ENCODE measurements around the gene RANBP3.

RANBP3 gene

DNA sequence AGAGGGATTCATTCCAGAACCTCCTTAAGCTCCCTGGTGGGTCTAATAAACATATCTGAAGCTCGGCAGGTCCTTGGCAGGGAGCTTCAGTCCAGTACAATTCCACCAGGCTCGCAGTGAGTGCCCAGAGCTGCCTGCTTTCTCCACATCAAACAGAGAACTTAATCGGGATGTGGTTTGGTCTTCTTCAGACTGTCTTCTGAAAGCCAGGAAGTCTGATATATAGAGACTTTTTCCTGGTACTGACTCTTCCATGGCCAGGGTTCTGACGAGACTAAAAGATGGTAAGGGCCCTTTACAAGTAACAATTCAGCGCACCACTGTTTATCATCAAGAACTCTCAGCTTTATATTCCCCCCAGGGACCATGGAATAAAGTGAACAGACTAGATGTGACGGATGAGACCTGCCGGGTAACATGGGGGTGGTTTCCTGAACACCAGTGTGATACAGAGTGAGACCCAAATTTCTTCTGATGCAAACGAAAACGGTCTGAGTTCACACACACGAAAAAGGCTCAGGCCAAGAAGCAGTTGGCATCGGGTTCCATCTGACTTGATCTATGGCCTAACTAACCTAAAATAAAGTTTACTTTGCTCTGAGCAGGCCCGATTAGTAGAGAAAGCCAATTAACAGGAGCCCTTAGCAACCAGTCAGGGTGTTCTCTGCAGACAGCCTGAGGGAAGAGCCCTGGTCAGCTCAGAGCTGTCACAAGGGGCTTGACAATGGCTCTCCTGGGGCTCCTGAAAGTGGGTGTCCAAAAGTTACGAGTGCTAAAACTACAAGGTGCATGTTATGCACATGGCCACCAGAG is 29.0 kb downstream of the RANBP3 start:
- DNase-seq, result no peak

DNA sequence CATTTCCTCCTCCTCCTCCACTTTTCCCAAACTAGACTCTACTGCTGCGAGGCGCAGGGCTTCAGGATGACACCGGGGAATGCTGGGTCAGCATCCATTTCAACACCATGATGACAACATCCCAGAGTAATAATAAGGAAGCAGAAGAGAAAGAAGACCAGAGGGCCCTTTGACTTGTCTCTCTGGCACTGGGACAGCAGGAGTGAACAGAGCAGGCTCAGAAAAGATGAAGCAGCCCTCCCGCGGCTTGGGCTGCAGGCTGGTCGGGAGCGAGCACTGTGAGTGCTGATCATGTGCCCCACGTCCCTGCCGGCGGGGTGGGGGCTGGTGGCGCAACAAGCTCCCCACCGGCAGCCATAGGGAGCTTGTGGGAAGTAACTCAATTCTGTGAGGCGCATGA is 30.5 kb downstream of the RANBP3 start:
- no peak for DNase-seq

GRCh38 chr19:5943623-5944022 is 34.3 kb downstream of the RANBP3 start:
- no peak for DNase-seq

GRCh38 chr19:5943045-5943444 is 34.9 kb downstream of the RANBP3 start:
- DNase-seq, result no peak

GRCh38 chr19:5941673-5942072 is 36.3 kb downstream of the RANBP3 start:
- no peak for DNase-seq

GRCh38 chr19:5940260-5941208 is 37.4 kb downstream of the RANBP3 start:
- DNase-seq, result no peak

DNA sequence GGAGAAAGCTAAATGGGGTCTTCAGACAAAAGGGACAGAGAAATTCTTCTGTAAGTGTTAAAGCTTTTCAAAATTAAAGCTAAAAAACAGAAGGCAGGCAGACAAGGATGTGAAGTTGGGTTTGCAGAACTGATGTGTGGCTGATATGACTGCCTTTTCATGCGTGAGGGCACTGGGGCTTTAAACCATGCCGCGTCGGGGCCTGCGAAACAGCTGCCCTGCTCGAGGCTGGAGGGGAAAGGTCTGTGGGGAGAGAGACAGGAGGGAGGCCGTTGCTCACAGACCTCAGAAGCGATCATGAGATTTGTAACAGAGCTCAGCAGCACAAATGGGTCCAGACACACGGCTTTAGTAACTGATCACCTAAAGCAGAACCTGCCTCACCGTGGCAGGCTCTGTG is 40.4 kb downstream of the RANBP3 start:
- no peak for DNase-seq

- no peak for DNase-seq
Observed at GRCh38 chr19:5936292-5936592, 41.7 kb downstream of the RANBP3 start.

- no peak for DNase-seq
Observed at GRCh38 chr19:5935473-5936291, 42.3 kb downstream of the RANBP3 start.

DNA sequence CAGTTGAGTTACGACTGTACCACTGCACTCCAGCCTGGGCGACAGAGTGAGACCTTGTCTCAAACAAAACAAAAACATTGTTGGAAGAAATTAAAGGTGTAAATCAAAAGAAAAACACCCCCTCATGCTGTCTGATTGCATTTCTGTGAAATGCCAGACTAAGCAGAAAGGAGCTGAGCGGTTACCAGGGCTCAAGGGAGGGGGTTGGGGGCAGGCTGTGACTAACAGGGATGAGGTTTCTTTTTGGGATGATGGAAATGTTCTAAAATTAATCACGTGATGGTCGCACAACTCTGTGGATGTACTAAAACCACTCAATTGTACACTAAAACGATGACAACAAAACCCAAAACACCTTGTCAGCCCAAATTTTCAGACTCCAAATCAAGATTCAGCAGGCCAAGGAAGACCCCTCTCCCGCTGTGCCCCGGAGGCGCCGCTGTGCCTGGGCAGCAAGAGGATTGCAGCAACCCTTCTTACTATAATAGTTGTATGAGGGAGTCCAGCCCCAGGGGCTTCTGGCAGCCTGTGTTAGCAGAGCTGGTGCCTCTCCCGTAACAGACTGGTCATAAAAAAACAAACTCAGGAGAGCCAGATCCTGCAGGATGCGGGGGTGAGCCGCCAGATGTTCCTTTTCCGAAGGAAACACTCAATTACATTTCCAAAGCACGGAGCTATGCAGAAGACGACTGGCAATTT is 43.0 kb downstream of the RANBP3 start:
- DNase-seq, result no peak

DNA sequence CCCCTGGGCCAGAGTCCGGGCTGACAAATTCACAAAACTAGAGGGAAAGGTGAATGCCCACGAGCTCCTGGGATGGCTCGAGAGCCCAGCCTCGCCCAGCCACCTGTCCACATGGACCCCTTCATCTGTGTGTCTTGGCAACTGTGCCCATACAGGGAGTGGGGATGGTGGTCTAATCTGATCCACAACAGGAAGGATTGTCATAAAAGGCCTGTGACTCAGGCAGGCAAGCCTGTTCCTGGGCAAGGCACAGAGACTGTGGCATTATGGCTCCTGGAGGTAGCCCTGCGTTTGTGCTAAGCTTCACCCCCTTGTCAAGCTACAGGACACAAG is 43.9 kb downstream of the RANBP3 start:
- no peak for DNase-seq

DNA sequence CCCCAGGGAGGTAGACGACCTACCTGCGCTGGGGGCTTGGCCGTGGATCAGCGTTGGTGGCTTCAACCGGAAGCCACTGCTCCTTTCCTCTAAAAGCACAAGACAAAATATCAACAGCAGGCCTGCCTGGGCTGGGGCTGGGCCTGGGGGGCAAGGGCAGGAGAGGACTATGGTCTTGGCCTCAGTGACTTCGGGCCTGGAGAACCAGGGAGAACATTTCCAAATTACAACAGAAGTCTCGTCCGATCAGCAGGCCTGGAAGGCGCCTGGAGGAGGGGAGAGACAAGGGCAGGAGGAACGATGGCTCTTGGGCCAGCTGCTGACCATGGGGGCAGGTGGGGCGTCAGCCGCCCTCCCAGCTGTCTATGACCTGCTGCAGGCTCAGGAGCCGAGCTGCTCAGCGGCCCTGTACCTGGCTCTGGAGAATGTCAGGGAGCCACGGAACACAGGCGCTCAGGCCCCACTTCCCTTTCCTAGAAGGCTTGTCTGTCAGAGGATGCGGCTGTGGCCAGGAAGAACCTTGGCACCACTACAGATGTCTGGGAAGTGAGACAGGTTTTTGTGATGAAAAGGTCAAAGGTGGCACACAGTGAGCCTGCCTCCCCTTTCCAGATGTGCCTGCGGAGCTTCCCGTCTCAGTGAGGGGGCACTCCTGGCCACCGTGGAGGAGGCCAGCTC is 44.4 kb downstream of the RANBP3 start:
- no peak for DNase-seq

DNA sequence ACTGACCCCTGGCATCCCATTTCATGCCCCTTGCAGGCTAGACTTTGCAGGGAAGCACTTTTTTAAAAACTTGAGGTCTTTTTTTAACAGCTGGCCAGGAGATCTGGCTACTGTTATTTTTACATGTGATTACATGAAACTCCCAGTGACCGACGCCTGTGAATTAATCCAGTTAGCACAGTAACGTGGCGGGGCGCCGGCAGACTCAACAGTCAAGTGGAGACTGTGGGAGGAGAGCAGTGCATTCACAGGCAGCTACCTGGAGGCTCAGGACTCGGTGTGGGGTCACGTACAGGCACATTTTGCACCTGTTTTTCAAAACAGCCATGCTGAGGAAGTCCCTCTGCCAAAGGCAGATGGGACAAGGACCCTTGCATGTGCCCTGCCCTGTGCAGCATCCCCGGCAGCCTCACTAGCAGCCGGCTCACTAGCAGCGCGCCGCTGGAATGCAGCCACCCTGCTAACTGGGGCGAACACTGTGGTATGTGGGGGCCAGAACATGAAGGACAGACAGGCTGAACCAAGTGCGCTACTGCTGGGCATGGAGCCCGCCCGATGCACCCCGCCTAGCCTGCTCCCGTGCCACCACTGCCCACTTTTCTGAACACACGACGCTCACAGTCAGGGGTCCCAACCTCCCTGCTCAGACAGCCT is 45.2 kb downstream of the RANBP3 start:
- DNase-seq, result no peak

- no peak for DNase-seq
Observed at GRCh38 chr19:5932146-5932545, 45.8 kb downstream of the RANBP3 start.

GRCh38 chr19:5931251-5931650 is 46.7 kb downstream of the RANBP3 start:
- DNase-seq, result no peak

- no peak for DNase-seq
Observed at GRCh38 chr19:5929625-5930024, 48.3 kb downstream of the RANBP3 start.

DNA sequence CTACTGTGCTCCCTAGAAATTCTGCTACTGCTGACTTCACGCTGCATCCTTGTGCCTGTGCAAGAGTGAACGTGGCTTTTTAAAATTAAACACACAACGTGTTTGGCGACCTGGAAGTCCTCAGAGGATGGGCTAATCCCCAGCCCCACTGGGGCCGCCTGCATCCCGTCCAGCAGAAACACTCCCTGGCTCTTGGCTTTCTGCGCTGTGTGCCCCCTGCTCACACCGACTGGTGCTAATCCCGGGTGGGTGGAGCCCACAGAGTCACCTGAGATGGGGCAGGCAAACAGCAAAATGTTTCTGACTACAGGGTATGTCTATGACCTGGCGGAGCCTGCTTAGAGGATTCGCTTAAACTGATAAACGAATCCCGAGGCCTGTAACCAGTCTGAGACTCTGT is 48.8 kb downstream of the RANBP3 start:
- DNase-seq, result no peak

DNA sequence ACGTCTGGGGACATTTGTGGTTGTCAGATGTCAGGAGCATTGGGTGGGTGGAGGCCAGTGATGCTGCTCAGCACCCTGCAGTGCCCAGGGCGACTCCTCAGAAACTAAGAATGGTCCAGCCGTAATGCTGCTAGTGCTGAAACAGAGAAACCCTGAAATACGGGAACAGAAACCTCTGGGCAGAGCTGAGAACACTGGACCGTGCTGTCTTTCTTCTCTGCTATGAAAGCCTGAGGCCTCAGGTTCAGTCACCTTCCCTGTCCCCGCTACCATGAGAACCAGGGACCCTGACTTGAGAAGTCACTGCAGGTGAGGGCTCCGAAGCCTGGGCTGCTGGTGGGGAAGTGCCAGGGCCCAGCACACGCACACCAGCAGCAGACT is 50.5 kb downstream of the RANBP3 start:
- DNase-seq, result no peak

- no peak for DNase-seq
Observed at GRCh38 chr19:5926641-5927440, 51.1 kb downstream of the RANBP3 start.

- no peak for DNase-seq
Observed at GRCh38 chr19:5925830-5926427, 52.0 kb downstream of the RANBP3 start.

All from activated CD4-positive, alpha-beta T cell treated with anti-CD3 and anti-CD28 coated beads for 1 hour (primary cell).